Neural cell (in vitro differentiated cells): Measurements from ENCODE around the gene CDCA5.

ENCODE experiments used
- EP300 ChIP-seq: fragments of 450-650 bp; conservative IDR thresholded peaks from 2 replicates; pipeline ENCODE4 v1.6.1; 2014; ENCODE audit warnings: antibody characterized with exemption, mild to moderate bottlenecking, moderate library complexity; ENCODE audit not compliant: poor library complexity, severe bottlenecking
- MXI1 ChIP-seq: fragments of 450-650 bp; conservative IDR thresholded peaks from 2 replicates; pipeline ENCODE4 v1.6.1; 2014; ENCODE audit warnings: antibody characterized with exemption, mild to moderate bottlenecking; ENCODE audit not compliant: poor library complexity, severe bottlenecking
- TAF1 ChIP-seq: IDR thresholded peaks from 2 replicates; pipeline ENCODE4 v1.6.1; 2012; ENCODE audit warnings: low read depth
- TF ChIP-seq, protein P1 (sequence below): fragments of 450-650 bp; IDR thresholded peaks from 2 replicates; pipeline ENCODE4 v1.5.1; 2014; ENCODE audit warnings: antibody characterized with exemption, mild to moderate bottlenecking, moderate library complexity; ENCODE audit not compliant: poor library complexity, severe bottlenecking

DNA sequence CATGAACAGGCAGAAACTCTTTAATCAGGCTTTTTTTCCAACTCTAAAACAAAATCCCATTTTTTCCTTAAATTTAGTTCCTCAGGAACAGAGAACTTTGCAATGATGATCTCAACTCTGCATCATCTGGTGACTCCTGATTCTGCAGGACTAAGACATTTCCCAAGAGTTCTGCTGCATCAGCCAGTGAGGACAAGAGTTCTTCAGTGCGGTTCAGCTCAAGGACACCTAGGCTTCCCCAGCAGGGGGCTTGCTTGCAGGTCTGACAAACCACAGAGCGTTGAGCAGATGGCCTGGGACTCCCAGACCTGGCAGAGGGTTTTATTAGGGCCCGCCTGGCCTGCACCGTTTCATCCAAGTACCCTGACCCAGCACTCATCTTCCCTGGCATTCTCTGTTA, 6.4 kb downstream of the CDCA5 start:
- TF ChIP-seq, protein P1, sequence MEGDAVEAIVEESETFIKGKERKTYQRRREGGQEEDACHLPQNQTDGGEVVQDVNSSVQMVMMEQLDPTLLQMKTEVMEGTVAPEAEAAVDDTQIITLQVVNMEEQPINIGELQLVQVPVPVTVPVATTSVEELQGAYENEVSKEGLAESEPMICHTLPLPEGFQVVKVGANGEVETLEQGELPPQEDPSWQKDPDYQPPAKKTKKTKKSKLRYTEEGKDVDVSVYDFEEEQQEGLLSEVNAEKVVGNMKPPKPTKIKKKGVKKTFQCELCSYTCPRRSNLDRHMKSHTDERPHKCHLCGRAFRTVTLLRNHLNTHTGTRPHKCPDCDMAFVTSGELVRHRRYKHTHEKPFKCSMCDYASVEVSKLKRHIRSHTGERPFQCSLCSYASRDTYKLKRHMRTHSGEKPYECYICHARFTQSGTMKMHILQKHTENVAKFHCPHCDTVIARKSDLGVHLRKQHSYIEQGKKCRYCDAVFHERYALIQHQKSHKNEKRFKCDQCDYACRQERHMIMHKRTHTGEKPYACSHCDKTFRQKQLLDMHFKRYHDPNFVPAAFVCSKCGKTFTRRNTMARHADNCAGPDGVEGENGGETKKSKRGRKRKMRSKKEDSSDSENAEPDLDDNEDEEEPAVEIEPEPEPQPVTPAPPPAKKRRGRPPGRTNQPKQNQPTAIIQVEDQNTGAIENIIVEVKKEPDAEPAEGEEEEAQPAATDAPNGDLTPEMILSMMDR: no peak
- TF ChIP-seq EP300: no peak
- TF ChIP-seq MXI1: no peak
- TF ChIP-seq TAF1: no peak
